GM23338 (cell line): ENCODE results near the gene EIF3L. TPM values are rescaled to one million over a fixed set of nuclear protein-coding genes. Genes with fewer than 3 reads are reported as not detected.

Experiments used
- ATAC-seq: fragments of 200-7000 bp; cut with Tn5 transposase; 3 replicates; pipeline ENCODE4 v1.9.1; 2020
- DNase-seq: peaks from one replicate; pipeline ENCODE4 v3.0.0-alpha.2; 2015; ENCODE audit warnings: low spot score
- H2AFZ ChIP-seq: fragments of 200-600 bp; sonication (generic); 2 replicates; pipeline ENCODE4 v1.8.0; 2016; ENCODE audit warnings: antibody characterized with exemption, mild to moderate bottlenecking, moderate library complexity
- H3F3A ChIP-seq: fragments of 200-600 bp; sonication (generic); replicated peaks from 2 replicates; pipeline ENCODE4 v1.8.0; 2017; ENCODE audit warnings: antibody characterized with exemption, mixed run types, low read depth
- H3K27ac ChIP-seq: fragments of 200-600 bp; sonication (generic); 2 replicates; pipeline ENCODE4 v1.6.1; 2016; ENCODE audit warnings: low read depth
- H3K27me3 ChIP-seq: fragments of 200-600 bp; sonication (generic); 2 replicates; pipeline ENCODE4 v1.8.0; 2016; ENCODE audit warnings: mild to moderate bottlenecking, mixed run types, moderate library complexity; ENCODE audit not compliant: insufficient read depth
- H3K36me3 ChIP-seq: fragments of 200-600 bp; sonication (generic); 2 replicates; pipeline ENCODE4 v1.8.0; 2016; ENCODE audit warnings: mild to moderate bottlenecking; ENCODE audit not compliant: insufficient read depth
- H3K4me1 ChIP-seq: fragments of 200-600 bp; sonication (generic); 2 replicates; pipeline ENCODE4 v1.8.0; 2016; ENCODE audit warnings: mild to moderate bottlenecking, moderate library complexity; ENCODE audit not compliant: insufficient read depth
- H3K4me2 ChIP-seq: fragments of 200-600 bp; sonication (generic); 2 replicates; pipeline ENCODE4 v1.7.1; 2017; ENCODE audit warnings: mixed run types
- H3K4me3 ChIP-seq: fragments of 200-600 bp; sonication (generic); 2 replicates; pipeline ENCODE4 v1.6.1; 2016; ENCODE audit warnings: mixed run types
- H3K79me2 ChIP-seq: fragments of 200-600 bp; sonication (generic); replicated peaks from 2 replicates; pipeline ENCODE4 v1.8.0; 2017; ENCODE audit warnings: mild to moderate bottlenecking; ENCODE audit not compliant: insufficient read depth
- H3K9me2 ChIP-seq: fragments of 200-600 bp; sonication (generic); 2 replicates; pipeline ENCODE4 v1.8.0; 2017; ENCODE audit not compliant: insufficient read depth
- H4K20me1 ChIP-seq: fragments of 200-600 bp; sonication (generic); replicated peaks from 2 replicates; pipeline ENCODE4 v1.8.0; 2017; ENCODE audit warnings: mild to moderate bottlenecking; ENCODE audit not compliant: insufficient read depth
- H3K27ac Mint-ChIP-seq: 2 replicates; pipeline ENCODE4 v1.8.0; 2020; ENCODE audit warnings: inconsistent platforms, mild to moderate bottlenecking, moderate library complexity, mixed read lengths
- H3K27me3 Mint-ChIP-seq: 3 replicates; pipeline ENCODE4 v1.8.0; 2022; ENCODE audit warnings: low read depth, mild to moderate bottlenecking, moderate library complexity, mixed read lengths, inconsistent platforms; ENCODE audit not compliant: insufficient read depth, poor library complexity
- H3K36me3 Mint-ChIP-seq: 3 replicates; pipeline ENCODE4 v1.8.0; 2021; ENCODE audit warnings: low read depth, mild to moderate bottlenecking, inconsistent platforms, moderate library complexity, mixed read lengths
- H3K4me1 Mint-ChIP-seq: 3 replicates; pipeline ENCODE4 v1.8.0; 2020; ENCODE audit warnings: mild to moderate bottlenecking, inconsistent platforms, mixed read lengths
- H3K4me3 Mint-ChIP-seq: 3 replicates; pipeline ENCODE4 v1.8.0; 2021; ENCODE audit warnings: moderate library complexity, mild to moderate bottlenecking, inconsistent platforms, mixed read lengths
- H3K9me3 Mint-ChIP-seq: 3 replicates; pipeline ENCODE4 v1.8.0; 2020; ENCODE audit warnings: moderate library complexity, mild to moderate bottlenecking, inconsistent platforms, mixed read lengths
- ETS1 ChIP-seq: IDR thresholded peaks from 2 replicates; pipeline ENCODE4 v1.6.1; 2016; ENCODE audit warnings: antibody characterized with exemption
- EZH2phosphoT487 ChIP-seq: fragments of 200-600 bp; sonication (generic); IDR thresholded peaks from one replicate; pipeline ENCODE4 v1.8.1; 2018; ENCODE audit warnings: antibody characterized with exemption; ENCODE audit not compliant: unreplicated experiment
- POLR2AphosphoS5 ChIP-seq: IDR thresholded peaks from 2 replicates; pipeline ENCODE4 v1.6.1; 2016; ENCODE audit warnings: antibody characterized with exemption, low read depth
- STAT1 ChIP-seq: IDR thresholded peaks from one replicate; pipeline ENCODE4 v1.6.1; 2016; ENCODE audit warnings: antibody characterized with exemption; ENCODE audit not compliant: unreplicated experiment
- polyA plus RNA-seq: library from polyadenylated mRNA; unstranded; fragments of >200 nt; fragmentation: Nextera tagmentation; extraction: Ambion mirVana; gene quantifications from 2 replicates; pipeline ENCODE4 v1.2.1, GENCODE V29; 2016
- total RNA-seq: library from RNA; depleted of rRNA; stranded (reverse); fragments of >200 nt; shearing (Covaris generic); gene quantifications from 2 replicates; pipeline ENCODE4 v1.2.3, GENCODE V29; 2014
- TF ChIP-seq, protein P1 (sequence below), 2 experiments: fragments of 200-600 bp in 1 of 2; sonication (generic) in 1 of 2; conservative IDR thresholded peaks; 2 replicates each; pipeline versions ENCODE4 v1.5.1 to v1.6.1; 2016 to 2017; ENCODE audit warnings: antibody characterized with exemption in 2 of 2, low read depth in 2 of 2, mild to moderate bottlenecking in 2 of 2, moderate library complexity in 1 of 2

EIF3L gene
- total and polyA plus RNA-seq, 2 experiments from 2014 or later = 430 to 459 TPM

- Mint-ChIP-seq H3K27me3 (peaks cover 51% of the 10 kb centered on the region), H3K9me3 (no peaks in the 10 kb centered on the region; the same call in 2 of the 3 replicates), H3K36me3 (no peaks in the 10 kb centered on the region), H3K27ac (no peak overlapping the region), H3K4me3 (peak overlapping the region; percentile 86), H3K4me1 (peaks cover 26% of the 10 kb centered on the region)
- Histone ChIP-seq H3K27ac (no peak overlapping the region), H3K4me1 (peaks cover 19% of the 10 kb centered on the region), H3K27me3 (peaks cover 65% of the 10 kb centered on the region), H4K20me1 (no peaks in the 10 kb centered on the region), H3K36me3 (no peaks in the 10 kb centered on the region), H3K79me2 (0 out of 2 replicates have a peak, but pooled peaks cover 6% of the 10 kb centered on the region), H3K9me2 (no peaks in the 10 kb centered on the region), H3K4me3 (peak overlapping the region; percentile 86), H3F3A (peaks cover 20% of the 10 kb centered on the region), H2AFZ (peak overlapping the region; percentile 96), H3K4me2 (peak overlapping the region; percentile 100)
- DNase-seq = peak; percentile 45
- TF ChIP-seq, protein P1, sequence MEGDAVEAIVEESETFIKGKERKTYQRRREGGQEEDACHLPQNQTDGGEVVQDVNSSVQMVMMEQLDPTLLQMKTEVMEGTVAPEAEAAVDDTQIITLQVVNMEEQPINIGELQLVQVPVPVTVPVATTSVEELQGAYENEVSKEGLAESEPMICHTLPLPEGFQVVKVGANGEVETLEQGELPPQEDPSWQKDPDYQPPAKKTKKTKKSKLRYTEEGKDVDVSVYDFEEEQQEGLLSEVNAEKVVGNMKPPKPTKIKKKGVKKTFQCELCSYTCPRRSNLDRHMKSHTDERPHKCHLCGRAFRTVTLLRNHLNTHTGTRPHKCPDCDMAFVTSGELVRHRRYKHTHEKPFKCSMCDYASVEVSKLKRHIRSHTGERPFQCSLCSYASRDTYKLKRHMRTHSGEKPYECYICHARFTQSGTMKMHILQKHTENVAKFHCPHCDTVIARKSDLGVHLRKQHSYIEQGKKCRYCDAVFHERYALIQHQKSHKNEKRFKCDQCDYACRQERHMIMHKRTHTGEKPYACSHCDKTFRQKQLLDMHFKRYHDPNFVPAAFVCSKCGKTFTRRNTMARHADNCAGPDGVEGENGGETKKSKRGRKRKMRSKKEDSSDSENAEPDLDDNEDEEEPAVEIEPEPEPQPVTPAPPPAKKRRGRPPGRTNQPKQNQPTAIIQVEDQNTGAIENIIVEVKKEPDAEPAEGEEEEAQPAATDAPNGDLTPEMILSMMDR (conservative IDR thresholded peaks at IDR 0.05; ENCODE audit: low read depth in 2 of 2) = 0 out of 4 replicates have a peak, but pooled peaks of 1 of the 2 experiments have one; percentile 13
- no peak for TF ChIP-seq ETS1
- no peak for ATAC-seq
Measured at GRCh38 chr22:37801946-37802309, 47.3 kb upstream of the EIF3L start.

GRCh38 chr22:37802310-37803194 lies 46.7 kb upstream of the EIF3L start:
- ATAC-seq (peak; percentile 70), DNase-seq (peak; percentile 90)
- Histone ChIP-seq H3K27me3 (peaks cover 70% of the 10 kb centered on the region), H3F3A (peaks cover 20% of the 10 kb centered on the region), H3K4me2 (peak overlapping the region; percentile 100), H3K79me2 (0 out of 2 replicates have a peak, but pooled peaks cover 6% of the 10 kb centered on the region), H3K9me2 (no peaks in the 10 kb centered on the region), H3K4me3 (peak overlapping the region; percentile 86), H3K27ac (no peak overlapping the region), H3K4me1 (peaks cover 20% of the 10 kb centered on the region), H4K20me1 (no peaks in the 10 kb centered on the region), H2AFZ (peak overlapping the region; percentile 96), H3K36me3 (no peaks in the 10 kb centered on the region)
- TF ChIP-seq ETS1 (peak; percentile 71; the same call in 1 of the 2 replicates), POLR2AphosphoS5 (peak; percentile 6; the same call in 1 of the 2 replicates), EZH2phosphoT487 (no peak), STAT1 (no peak)
- TF ChIP-seq, protein P1 (conservative IDR thresholded peaks at IDR 0.05; ENCODE audit: low read depth in 2 of 2) = peak; percentile 1 to 28; a peak in 1 of 4 replicates
- Mint-ChIP-seq H3K27ac (no peak overlapping the region), H3K27me3 (peaks cover 52% of the 10 kb centered on the region), H3K4me1 (peaks cover 26% of the 10 kb centered on the region), H3K36me3 (no peaks in the 10 kb centered on the region), H3K9me3 (no peaks in the 10 kb centered on the region; the same call in 2 of the 3 replicates), H3K4me3 (peak overlapping the region; percentile 86)
